WI38 (cell line): ENCODE data around the gene SCAND1.
"Not testable (repeated sequence)": the region's sequence is repeated elsewhere in the genome, so short reads cannot be mapped to it uniquely, and the experiment has no call there.

Source experiments
- H3K4me3 ChIP-seq: 2 replicates; pipeline ENCODE4 v1.5.1; 2011; ENCODE audit warnings: low read depth, mild to moderate bottlenecking, control low read depth, low read length
- CTCF ChIP-seq: IDR thresholded peaks from 2 replicates; pipeline ENCODE4 v1.5.1; 2012; ENCODE audit warnings: low read depth, mild to moderate bottlenecking, control low read depth, low read length

Gene SCAND1

DNA sequence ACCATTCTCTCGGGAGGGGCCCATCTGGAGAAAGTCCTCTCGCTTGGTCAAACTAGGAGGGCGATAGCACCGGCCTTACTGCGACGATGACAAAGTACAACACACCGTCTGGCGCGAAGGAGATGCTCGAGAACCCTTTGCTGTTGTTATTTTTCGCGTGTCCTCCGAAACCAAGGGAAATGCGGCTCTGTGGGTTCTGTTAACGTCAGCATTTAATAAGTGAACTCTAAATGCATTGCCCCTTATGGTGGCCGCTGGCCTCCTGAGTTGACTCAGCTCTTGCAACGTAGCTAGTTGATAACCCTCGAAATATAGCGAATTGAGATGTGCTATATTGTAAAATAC lies 577 bp upstream of the SCAND1 start:
- no peak for TF ChIP-seq CTCF
- peak overlapping the region; percentile 93 for H3K4me3 ChIP-seq

- H3K4me3 ChIP-seq: peak overlapping the region; percentile 93
- TF ChIP-seq CTCF: no peak
These were observed 709 bp downstream of the SCAND1 start for GRCh38 chr20:35953387-35954199.

GRCh38 chr20:35952480-35953386 lies 1.6 kb downstream of the SCAND1 start:
- no peak for TF ChIP-seq CTCF
- peak overlapping the region; percentile 93 for H3K4me3 ChIP-seq

DNA sequence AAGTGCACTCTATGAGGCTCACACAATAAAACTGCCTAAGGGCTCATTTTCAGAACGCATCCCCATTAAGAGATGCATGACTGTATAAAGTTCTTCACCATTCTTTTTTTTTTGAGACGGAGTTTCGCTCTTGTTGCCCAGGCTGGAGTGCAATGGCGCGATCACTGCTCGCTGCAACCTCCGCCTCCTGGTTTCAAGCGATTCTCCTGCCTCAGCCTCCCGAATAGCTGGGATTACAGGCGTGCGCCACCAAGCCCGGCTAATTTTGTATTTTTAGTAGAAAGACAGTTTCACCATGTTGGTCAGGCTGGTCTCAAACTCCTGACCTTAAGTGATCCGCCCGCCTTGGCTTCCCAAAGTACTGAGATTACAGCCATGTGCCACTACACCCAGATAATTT lies 2.2 kb downstream of the SCAND1 start:
- H3K4me3 ChIP-seq: not testable (repeated sequence)

DNA sequence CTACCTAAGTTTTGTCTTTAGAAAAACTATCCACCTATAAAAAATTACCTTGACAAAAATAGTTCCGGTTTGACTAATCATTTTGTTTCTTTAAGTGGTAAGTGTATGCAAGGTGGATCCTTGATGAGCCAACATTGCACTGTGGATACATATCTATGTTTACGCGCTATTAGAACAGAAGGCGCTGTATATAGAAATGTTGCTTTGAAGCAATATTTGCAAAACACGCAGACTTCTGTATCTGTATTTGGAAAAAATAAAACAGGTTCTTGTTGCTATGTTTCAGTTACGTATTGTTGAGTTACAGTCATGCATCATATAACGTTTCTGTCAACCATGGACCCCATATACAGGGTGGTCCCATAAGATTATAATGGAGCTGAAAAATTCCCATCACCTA lies 4.2 kb downstream of the SCAND1 start:
- TF ChIP-seq CTCF: no peak
- H3K4me3 ChIP-seq: no peak overlapping the region

DNA sequence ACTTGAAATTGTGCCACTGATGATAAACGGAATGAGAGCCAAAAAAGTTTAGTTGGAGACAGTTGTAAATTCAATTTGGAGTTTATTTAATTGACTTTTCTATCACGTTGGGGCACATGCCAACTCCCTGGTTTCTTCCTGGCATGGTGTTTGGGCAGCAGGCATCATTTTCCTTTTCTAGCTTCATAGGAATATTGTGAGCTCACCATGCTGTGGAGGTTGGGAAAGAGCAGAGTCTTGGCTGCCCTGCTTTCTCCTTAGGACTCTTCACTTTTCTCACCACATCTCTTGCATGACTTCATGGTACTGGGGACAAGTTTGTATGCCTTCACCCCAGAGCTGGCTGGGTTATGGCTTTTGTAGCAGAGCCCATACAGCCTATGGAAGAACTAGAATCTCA lies 6.4 kb downstream of the SCAND1 start:
- no peak overlapping the region for H3K4me3 ChIP-seq
- no peak for TF ChIP-seq CTCF

DNA sequence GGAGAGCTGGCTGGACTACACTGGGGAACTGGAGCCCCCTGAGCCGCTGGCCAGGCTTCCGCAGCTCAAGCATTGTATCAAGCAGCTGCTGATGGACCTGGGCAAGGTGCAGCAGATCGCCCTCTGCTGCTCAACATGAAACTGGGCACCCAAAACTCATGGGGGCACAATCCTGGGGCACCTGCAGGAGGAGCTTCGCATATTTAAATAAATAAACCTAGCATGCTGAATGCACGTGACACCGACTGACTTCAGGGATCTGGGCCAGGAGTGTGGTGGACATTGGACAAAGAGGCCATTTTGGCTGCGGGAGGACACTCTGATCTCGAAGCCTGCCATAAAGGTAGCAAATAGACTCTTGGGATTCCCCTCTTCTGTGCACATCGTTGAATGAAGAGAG lies 6.8 kb downstream of the SCAND1 start:
- 0 out of 2 replicates have a peak, but pooled peaks have one; percentile 19 for TF ChIP-seq CTCF
- H3K4me3 ChIP-seq: no peak overlapping the region
